Ovary (tissue), 9 donors: ENCODE data around the gene ALPK3. TPM values are rescaled to one million over a fixed set of nuclear protein-coding genes. Genes with fewer than 3 reads are reported as not detected.

Source experiments
- DNase-seq, 5 donors: peaks; one replicate each; pipeline ENCODE4 v3.0.0-alpha.2; 2019 to 2020
- H3K27ac ChIP-seq, 2 donors: fragments of 200-600 bp; one replicate each; pipeline versions ENCODE4 v1.5.1 to v1.8.0; 2019 to 2022
- H3K27me3 ChIP-seq: fragments of 200-600 bp; one replicate; pipeline ENCODE4 v1.8.0; 2022
- H3K36me3 ChIP-seq: fragments of 200-600 bp; sonication (generic); one replicate; pipeline ENCODE4 v1.5.1; 2019
- H3K4me1 ChIP-seq: one replicate; pipeline ENCODE4 v1.8.1; 2013; ENCODE audit warnings: mild to moderate bottlenecking, moderate library complexity; ENCODE audit not compliant: insufficient read depth
- H3K4me3 ChIP-seq: fragments of 200-600 bp; sonication (generic); one replicate; pipeline ENCODE4 v1.5.1; 2017
- H3K9me3 ChIP-seq, 2 donors: fragments of 200-600 bp in 1 of 2; sonication (generic) in 1 of 2; one replicate each; pipeline versions ENCODE4 v1.5.1 to v1.8.1; 2013 to 2019; ENCODE audit warnings: mild to moderate bottlenecking in 1 of 2, moderate library complexity in 1 of 2
- CTCF ChIP-seq, 3 donors: fragments of 450-650 bp in 2 of 3; fragments of 200-600 bp in 1 of 3; IDR thresholded peaks; one replicate each; pipeline versions ENCODE4 v1.5.1 to v1.8.0; 2016 to 2022; ENCODE audit warnings: antibody characterized with exemption in 3 of 3, mild to moderate bottlenecking in 1 of 3
- EP300 ChIP-seq: sonication (generic); formaldehyde crosslinking; IDR thresholded peaks from one replicate; pipeline ENCODE4 v1.6.1; 2017; ENCODE audit warnings: antibody characterized with exemption
- POLR2A ChIP-seq: fragments of 450-650 bp; IDR thresholded peaks from one replicate; pipeline ENCODE4 v1.6.1; 2017; ENCODE audit warnings: antibody characterized with exemption, mild to moderate bottlenecking, moderate library complexity
- WGBS, 3 donors: extraction: QIAGEN DNeasy Blood & Tissue Kit in 1 of 3; methylation state at CpG; one replicate each; pipeline versions ENCODE4 v1.1.5 to v1.1.7; 2013 to 2017; 5-methylcytosine and 5-hydroxymethylcytosine counted together
- intact Hi-C, 4 donors: fragments of 100-400 bp; cut with DNase I; formaldehyde crosslinking; loops; one replicate each; pipeline versions ENCODE4 v1.11.0 to v1.15.1; 2022 to 2023
- polyA plus RNA-seq, 2 donors: library from polyadenylated mRNA; stranded (reverse); fragments of 200-250 nt in 1 of 2; fragments of 350-450 nt in 1 of 2; fragmentation: Illumina TruSeq in 1 of 2; extraction: RNeasy Lipid Tissue Mini Kit (QIAGEN cat#74804) in 1 of 2; gene quantifications; one replicate each; pipeline ENCODE4 v1.2.3, GENCODE V29; 2013 to 2014
- total RNA-seq, 7 donors: library from RNA; depleted of rRNA in 2 of 7; stranded (reverse); fragments of >200 nt in 2 of 7; fragmentation: NEBNext Ultra II Directional in 3 of 7; extraction: Animal tissue kit (Norgen Biotek cat#: 25700) in 3 of 7; gene quantifications; one replicate each; pipeline versions ENCODE4 v1.1.0 to v1.2.4, GENCODE V29; 2016 to 2023
- donor health status: DM: no; HTN: no; CAD: no; lungs with moderate emphysema.
- donor health status: DM: no; HTN: no; CAD: no.
- donor health status: Bipolar disorder and iron deficiency.
- donor health status: DM: yes; HTN: yes; CAD: no.
- donor health status: DM: no; HTN: no; CAD: no.
- donor health status: DM: yes; HTN: yes; CAD: no.

The ALPK3 gene
- total and polyA plus RNA-seq, 9 donors: 0.48 to 2.8 (median 1.0) TPM

GRCh38 chr15:84793431-84794161 lies 23.6 kb upstream of the ALPK3 start:
- DNase-seq: no peak
- H3K4me1 ChIP-seq: no peaks in the 10 kb centered on the region
- no peaks in the 10 kb centered on the region for H3K9me3 ChIP-seq
- no peaks in the 10 kb centered on the region for H3K27me3 ChIP-seq
- TF ChIP-seq EP300 (no peak), CTCF (IDR thresholded peaks at IDR 0.05) (no peak), POLR2A (no peak)
- H3K36me3 ChIP-seq: no peaks in the 10 kb centered on the region
- WGBS, 3 donors: 96 to 97% (median 97%) methylated on average over 7 of the region's 7 CpGs
- intact Hi-C loops: no loop called here
- no peak overlapping the region for H3K4me3 ChIP-seq
- no peak overlapping the region for H3K27ac ChIP-seq

GRCh38 chr15:84794162-84794547 lies 23.0 kb upstream of the ALPK3 start:
- Histone ChIP-seq H3K9me3 (no peaks in the 10 kb centered on the region), H3K36me3 (no peaks in the 10 kb centered on the region), H3K27me3 (no peaks in the 10 kb centered on the region), H3K4me1 (no peaks in the 10 kb centered on the region), H3K4me3 (no peak overlapping the region), H3K27ac (no peak overlapping the region)
- WGBS, 3 donors: 88 to 95% (median 95%) methylated on average over 4 of the region's 4 CpGs
- DNase-seq: no peak
- intact Hi-C loops: no loop called here
- TF ChIP-seq EP300 (no peak), POLR2A (no peak), CTCF (IDR thresholded peaks at IDR 0.05) (no peak)

- intact Hi-C loops: no loop called here
- no peak overlapping the region for H3K4me3 ChIP-seq
- H3K27me3 ChIP-seq: no peaks in the 10 kb centered on the region
- TF ChIP-seq CTCF (IDR thresholded peaks at IDR 0.05) (no peak), EP300 (no peak), POLR2A (no peak)
- WGBS, 3 donors: 86 to 87% (median 87%) methylated on average over 3 of the region's 3 CpGs
- DNase-seq: no peak
- no peaks in the 10 kb centered on the region for H3K4me1 ChIP-seq
- H3K9me3 ChIP-seq: no peaks in the 10 kb centered on the region
- H3K36me3 ChIP-seq: no peaks in the 10 kb centered on the region
- no peak overlapping the region for H3K27ac ChIP-seq
These were observed 22.0 kb upstream of the ALPK3 start for GRCh38 chr15:84795186-84795585.

GRCh38 chr15:84797212-84797611 lies 19.9 kb upstream of the ALPK3 start:
- Histone ChIP-seq H3K9me3 (no peaks in the 10 kb centered on the region), H3K27ac (no peak overlapping the region), H3K36me3 (no peaks in the 10 kb centered on the region), H3K4me1 (no peaks in the 10 kb centered on the region), H3K27me3 (no peaks in the 10 kb centered on the region), H3K4me3 (no peak overlapping the region)
- no peak for DNase-seq
- intact Hi-C loops: no loop called here
- 92 to 97% (median 95%) methylated on average over 4 of the region's 4 CpGs for WGBS, 3 donors
- TF ChIP-seq EP300: no peak
- TF ChIP-seq CTCF (IDR thresholded peaks at IDR 0.05): no peak
- no peak for TF ChIP-seq POLR2A
